LNCAP (cell line): ENCODE results near the gene MSI2.

Experiments
- TF ChIP-seq, protein P1 (sequence below): fragments of 450-650 bp; IDR thresholded peaks from 2 replicates; pipeline ENCODE4 v1.5.1; 2017; ENCODE audit warnings: mild to moderate bottlenecking

MSI2 gene

DNA sequence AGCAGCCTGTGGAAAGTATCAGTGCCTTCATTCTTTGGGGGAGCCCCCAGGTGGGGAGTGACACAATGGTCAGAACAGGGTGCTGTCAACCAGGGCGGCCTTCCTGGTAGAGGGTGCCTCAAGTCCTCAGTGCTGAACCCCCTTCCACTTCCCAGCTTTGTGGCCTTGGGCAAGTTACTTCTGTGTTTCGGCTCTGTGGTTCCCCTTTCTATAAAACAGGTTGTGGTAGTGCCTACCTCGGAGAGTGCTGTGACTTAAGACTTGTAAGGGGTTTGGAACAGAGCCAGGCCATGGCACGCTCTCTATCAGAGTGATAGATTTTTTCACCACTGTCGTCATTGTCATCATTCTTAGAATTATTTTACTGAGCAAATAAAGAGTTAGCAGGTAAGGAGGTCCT is 347.7 kb downstream of the MSI2 start:
- TF ChIP-seq, protein P1, sequence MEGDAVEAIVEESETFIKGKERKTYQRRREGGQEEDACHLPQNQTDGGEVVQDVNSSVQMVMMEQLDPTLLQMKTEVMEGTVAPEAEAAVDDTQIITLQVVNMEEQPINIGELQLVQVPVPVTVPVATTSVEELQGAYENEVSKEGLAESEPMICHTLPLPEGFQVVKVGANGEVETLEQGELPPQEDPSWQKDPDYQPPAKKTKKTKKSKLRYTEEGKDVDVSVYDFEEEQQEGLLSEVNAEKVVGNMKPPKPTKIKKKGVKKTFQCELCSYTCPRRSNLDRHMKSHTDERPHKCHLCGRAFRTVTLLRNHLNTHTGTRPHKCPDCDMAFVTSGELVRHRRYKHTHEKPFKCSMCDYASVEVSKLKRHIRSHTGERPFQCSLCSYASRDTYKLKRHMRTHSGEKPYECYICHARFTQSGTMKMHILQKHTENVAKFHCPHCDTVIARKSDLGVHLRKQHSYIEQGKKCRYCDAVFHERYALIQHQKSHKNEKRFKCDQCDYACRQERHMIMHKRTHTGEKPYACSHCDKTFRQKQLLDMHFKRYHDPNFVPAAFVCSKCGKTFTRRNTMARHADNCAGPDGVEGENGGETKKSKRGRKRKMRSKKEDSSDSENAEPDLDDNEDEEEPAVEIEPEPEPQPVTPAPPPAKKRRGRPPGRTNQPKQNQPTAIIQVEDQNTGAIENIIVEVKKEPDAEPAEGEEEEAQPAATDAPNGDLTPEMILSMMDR, result no peak

DNA sequence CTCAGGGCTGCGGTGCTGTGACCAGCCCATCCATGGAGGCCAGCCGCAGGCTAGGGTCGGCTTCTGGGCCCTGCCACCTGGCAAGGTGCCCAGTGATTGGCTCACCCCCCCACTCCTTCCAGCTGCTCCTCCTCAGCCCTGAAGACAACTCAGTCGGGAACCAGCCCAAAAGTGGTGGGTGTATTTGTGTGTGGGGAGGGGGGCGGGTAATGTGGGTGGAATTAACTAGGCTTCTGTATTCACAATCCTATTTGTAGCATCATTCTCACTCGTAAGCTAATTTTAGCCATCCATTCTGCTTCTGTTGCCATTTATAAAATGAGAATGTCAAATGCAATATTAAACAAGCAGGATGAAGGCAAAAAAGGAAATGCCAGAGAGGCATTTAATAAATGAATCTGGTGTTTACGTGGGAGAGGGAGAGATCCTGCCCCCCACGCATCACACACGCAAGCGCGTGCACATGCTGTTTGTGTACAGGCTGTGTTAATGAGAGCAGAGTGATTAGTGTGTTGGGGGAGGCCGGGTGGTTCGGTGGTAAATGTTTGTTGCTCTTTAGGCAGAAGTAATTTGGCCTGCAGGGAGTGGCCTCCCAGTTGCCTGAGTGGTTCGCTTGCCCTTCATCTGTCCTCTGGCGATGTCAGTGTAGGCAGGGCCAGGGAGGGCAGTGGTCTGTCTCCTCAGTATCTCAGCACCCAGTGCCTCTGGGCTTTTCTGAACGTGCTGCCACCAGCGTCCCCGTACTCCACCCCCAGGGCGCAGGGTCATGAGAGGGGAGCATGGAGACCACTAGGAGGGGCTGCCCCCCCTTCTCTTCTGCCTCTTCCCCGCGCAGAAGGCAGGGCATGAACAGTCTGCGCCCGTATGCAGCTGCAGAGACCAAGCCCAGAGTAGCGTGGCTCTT is 348.7 kb downstream of the MSI2 start:
- TF ChIP-seq, protein P1, result no peak

DNA sequence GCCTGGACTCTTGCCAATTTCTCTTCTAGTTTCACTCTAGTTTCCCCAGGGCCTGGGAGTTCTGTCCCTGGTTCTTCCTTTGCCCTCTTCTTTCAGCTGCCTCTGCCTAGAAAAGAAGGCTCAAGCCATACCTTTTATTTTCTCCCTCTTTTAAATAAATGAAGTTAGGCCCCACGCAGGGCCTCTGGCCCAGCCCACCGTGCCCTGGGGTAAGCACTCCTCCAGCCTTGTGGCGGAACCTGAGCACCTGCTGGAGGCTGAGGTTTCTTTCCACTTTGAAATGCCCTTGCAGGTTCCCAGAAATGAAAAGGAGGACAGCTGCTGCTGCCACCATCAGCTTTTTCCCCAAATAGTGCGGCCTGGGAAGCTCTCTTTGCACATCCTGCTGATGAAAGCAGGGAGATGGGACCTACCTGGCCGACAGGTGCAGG is 349.4 kb downstream of the MSI2 start:
- TF ChIP-seq, protein P1, result no peak

DNA sequence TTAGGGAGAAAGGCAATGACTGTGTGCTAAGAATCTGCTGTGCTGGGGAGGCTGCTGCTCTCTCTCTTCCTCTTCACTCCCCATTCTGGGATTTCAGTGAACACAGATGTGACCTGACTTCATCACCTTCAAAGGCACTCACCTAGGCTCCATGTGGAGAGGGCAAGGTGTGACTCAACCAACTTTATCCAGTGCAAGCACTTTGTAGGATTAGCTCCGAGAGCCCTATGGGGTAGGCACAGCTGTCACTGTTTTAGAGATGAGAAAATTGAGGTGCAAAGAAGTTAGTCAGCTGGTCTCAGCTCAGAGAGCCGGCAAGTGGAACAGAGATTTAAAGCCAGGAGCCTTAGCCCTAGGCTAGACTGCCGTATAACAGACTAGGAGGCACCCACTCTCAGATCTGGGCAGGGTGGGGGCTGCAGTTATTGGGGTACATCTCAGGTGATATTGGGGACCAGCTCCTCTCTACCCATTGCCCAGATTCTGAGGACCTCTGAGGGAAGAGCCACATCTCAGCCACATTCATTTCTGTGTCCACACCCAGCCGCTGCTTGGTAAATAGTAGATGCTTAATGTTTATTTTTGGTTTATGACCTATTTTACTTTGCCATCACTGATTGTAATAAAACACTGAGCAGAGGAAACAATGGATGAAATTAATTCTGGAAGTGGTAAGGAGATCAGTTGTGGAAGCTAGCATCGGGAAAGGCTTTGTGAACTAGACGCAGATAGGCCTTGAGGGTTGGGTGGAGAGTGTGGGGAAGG is 350.0 kb downstream of the MSI2 start:
- TF ChIP-seq, protein P1, result no peak

DNA sequence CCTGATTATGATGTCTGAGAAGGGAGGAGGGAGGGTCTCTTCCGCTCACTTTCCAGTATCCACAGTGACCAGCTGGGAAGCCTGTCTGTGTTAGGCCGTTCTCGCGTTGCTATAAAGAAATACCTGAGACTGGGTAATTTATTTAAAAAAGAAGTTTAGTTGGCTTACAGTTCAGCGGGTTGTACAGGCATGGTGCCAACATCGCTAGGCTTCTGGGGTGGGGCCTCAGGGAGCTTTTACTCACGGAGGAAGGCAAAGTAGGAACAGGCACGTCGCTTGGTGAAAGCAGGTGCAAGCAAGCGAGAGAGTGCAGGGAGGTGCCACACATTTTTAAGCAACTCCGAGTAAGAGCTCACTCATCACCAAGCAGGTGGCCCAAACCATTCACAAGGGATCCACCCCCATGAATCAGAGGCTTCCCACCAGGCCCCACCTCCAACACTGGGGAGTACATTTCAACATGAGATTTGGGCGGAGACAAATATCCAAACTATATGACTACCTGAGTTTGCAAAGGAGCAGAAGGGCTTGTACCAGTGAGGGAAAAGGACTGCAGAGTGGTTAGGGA is 351.3 kb downstream of the MSI2 start:
- TF ChIP-seq, protein P1, result no peak

DNA sequence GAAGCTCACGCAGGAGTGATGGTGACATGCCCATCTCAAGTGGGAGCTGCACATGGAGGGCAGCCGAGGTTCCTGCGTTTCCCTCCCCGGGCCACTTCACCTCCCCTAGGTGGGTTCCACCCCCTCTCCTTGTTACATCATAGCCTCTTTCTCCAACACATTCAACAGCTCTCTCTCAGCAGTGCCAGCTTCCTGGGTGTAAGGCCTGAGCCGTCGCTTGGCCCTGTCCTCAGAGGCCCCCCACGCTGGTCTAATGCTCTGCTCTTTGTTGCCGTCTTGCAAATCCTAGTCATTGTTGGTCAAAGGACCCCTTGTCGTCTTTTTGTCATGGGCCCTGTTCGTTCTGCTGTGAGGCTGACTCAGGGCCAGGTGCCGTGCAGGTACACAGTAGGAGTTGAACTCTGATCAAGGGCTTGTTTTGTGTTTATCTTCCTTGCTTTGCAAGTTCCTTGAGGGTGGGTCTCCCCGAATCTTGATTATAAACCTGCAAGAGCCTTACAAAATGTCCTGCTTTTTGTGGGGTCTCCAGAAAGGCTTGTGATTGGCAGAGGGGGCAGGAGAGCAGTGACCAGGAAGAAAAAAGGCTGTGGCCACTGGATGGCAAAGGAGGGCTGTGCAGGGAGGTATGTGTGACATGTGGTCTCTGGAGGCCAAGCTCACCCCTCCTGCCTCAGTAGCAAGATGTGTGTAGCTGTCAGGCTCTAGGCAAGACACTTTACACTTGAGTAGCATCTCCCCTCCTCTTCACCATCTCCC is 352.2 kb downstream of the MSI2 start:
- TF ChIP-seq, protein P1, result no peak
